ENCODE data around the gene POLR1G. TPM values are rescaled to one million over a fixed set of nuclear protein-coding genes. Genes with fewer than 3 reads are reported as not detected.

Gene POLR1G
- polyA plus RNA-seq, 1 of the 3 experiments (the other 2 are of a cell fraction), result 11.9 TPM

DNA sequence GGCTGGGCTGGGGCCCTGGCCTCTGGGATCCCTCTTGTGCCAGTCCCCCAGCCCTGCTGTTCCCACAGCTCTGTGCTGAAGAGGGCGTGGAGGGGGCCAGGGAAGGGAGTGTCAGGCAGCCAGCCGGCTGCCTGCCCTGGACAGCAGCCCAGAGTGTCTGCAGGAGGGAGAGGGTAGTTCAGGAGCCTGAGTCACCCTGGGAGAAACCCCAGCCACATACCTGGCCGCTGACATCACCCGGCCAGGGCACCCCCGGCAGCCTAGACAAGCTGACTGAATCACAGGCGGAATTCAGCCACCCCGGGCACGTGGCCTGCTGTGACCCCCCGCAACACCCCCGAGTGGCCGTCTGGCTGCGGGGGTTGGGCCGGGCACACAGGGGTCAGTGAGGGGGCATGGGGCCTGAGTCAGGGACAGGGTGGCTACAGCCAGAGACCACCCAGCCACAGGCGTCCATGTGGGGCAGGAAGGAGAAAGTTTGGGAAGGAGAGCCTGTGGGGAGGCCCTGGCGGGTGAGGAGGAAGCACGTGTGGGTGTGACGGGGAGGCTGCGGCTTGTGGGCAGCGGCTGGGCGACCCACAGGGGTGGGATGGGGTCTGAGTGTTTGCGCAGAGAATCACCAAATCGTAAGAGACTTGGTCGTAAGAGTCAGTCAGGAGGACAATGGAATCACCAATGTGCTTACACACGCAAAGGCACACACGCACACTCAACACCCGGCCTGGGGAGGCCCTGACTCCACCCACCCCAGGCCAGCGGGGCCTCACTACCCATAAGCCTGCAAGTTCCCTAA is 49.5 kb downstream of the POLR1G start:
- Histone ChIP-seq H3K4me1 (ENCODE audit: control insufficient read depth in 1 of 2, insufficient read depth in 2 of 2, low read depth in 1 of 2, low read length in 1 of 2) (peaks cover 12 to 17% of the 10 kb centered on the region in 2 experiments; a peak in 2 of 4 replicates), H3K79me2 (ENCODE audit: insufficient read depth) (no peaks in the 10 kb centered on the region), H3K36me3 (replicated peaks in 1 of 2; ENCODE audit: control insufficient read depth in 1 of 2, insufficient read depth in 2 of 2, low read length in 1 of 2) (no peaks in the 10 kb centered on the region), H3K4me2 (peak overlapping the region; percentile 72), H3K9ac (peak overlapping the region; percentile 79), H3K9me3 (no peaks in the 10 kb centered on the region), H2AFZ (ENCODE audit: low read depth) (peak overlapping the region; percentile 60), H3F3A (replicated peaks; ENCODE audit: insufficient read depth) (peaks cover 21% of the 10 kb centered on the region), H3K9me2 (no peaks in the 10 kb centered on the region), H4K20me1 (ENCODE audit: insufficient read depth) (no peaks in the 10 kb centered on the region), H3K27ac (ENCODE audit: low read depth in 2 of 2, low read length in 1 of 2) (peak overlapping the region; percentile 6 to 95; a peak in 3 of 4 replicates), H3K4me3 (ENCODE audit: low read depth in 2 of 2, low read length in 1 of 2) (peak overlapping the region in 1 of 2 experiments; percentile 24; a peak in 1 of 4 replicates), H3K27me3 (ENCODE audit: insufficient read depth) (no peaks in the 10 kb centered on the region)
- WGBS (ENCODE audit: low lambda C conversion rate), result 22% methylated on average over 19 of the region's 27 CpGs
- ChIA-PET POLR2A (interaction anchor here (1.0 kb wide), 1 partner anchor 11 kb away, joined by 5 read pairs; the partner anchor contains the start of gene FOSB), CTCF (interaction anchor here (1.3 to 5.2 kb wide), 5 partner anchors 16 to 30 kb away, joined by 4 to 27 read pairs (median 13); no protein-coding TSS in a partner anchor)
- DNase-seq, result peak; percentile 71
- TF ChIP-seq, protein P1, sequence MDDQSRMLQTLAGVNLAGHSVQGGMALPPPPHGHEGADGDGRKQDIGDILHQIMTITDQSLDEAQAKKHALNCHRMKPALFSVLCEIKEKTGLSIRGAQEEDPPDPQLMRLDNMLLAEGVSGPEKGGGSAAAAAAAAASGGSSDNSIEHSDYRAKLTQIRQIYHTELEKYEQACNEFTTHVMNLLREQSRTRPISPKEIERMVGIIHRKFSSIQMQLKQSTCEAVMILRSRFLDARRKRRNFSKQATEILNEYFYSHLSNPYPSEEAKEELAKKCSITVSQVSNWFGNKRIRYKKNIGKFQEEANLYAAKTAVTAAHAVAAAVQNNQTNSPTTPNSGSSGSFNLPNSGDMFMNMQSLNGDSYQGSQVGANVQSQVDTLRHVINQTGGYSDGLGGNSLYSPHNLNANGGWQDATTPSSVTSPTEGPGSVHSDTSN (IDR thresholded peaks at IDR 0.05), result peak; percentile 89
- TF ChIP-seq SMC3 (IDR thresholded peaks at IDR 0.05; ENCODE audit: low read depth, low read length), result no peak
- TF ChIP-seq, protein P2, sequence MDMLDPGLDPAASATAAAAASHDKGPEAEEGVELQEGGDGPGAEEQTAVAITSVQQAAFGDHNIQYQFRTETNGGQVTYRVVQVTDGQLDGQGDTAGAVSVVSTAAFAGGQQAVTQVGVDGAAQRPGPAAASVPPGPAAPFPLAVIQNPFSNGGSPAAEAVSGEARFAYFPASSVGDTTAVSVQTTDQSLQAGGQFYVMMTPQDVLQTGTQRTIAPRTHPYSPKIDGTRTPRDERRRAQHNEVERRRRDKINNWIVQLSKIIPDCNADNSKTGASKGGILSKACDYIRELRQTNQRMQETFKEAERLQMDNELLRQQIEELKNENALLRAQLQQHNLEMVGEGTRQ (IDR thresholded peaks at IDR 0.05; ENCODE audit: borderline replicate concordance, low read depth, low read length), result no peak
- peak; percentile 88; the same call in 1 of the 2 replicates for TF ChIP-seq MEF2A (IDR thresholded peaks at IDR 0.05; ENCODE audit: borderline replicate concordance, low read depth)
- TF ChIP-seq YY1 (IDR thresholded peaks at IDR 0.05; ENCODE audit: low read depth), result peak; percentile 45; the same call in 1 of the 2 replicates
- TF ChIP-seq, protein P3, sequence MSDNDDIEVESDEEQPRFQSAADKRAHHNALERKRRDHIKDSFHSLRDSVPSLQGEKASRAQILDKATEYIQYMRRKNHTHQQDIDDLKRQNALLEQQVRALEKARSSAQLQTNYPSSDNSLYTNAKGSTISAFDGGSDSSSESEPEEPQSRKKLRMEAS (IDR thresholded peaks at IDR 0.05; ENCODE audit: low read depth), result peak; percentile 96
- peak; percentile 100 for TF ChIP-seq FOSL2 (IDR thresholded peaks at IDR 0.05; ENCODE audit: borderline replicate concordance, low read depth)
- peak; percentile 98 for TF ChIP-seq SIN3A (IDR thresholded peaks at IDR 0.05; ENCODE audit: borderline replicate concordance, low read depth, low read length)
- TF ChIP-seq NFIC (IDR thresholded peaks at IDR 0.05; ENCODE audit: borderline replicate concordance), result peak; percentile 95
- peak; percentile 44 for TF ChIP-seq GABPA (IDR thresholded peaks at IDR 0.05; ENCODE audit: low read depth)
- peak; percentile 95 for TF ChIP-seq TCF12 (IDR thresholded peaks at IDR 0.05)
- TF ChIP-seq, protein P4, sequence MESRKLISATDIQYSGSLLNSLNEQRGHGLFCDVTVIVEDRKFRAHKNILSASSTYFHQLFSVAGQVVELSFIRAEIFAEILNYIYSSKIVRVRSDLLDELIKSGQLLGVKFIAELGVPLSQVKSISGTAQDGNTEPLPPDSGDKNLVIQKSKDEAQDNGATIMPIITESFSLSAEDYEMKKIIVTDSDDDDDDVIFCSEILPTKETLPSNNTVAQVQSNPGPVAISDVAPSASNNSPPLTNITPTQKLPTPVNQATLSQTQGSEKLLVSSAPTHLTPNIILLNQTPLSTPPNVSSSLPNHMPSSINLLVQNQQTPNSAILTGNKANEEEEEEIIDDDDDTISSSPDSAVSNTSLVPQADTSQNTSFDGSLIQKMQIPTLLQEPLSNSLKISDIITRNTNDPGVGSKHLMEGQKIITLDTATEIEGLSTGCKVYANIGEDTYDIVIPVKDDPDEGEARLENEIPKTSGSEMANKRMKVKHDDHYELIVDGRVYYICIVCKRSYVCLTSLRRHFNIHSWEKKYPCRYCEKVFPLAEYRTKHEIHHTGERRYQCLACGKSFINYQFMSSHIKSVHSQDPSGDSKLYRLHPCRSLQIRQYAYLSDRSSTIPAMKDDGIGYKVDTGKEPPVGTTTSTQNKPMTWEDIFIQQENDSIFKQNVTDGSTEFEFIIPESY (IDR thresholded peaks at IDR 0.05; ENCODE audit: borderline replicate concordance, low read depth), result peak; percentile 92
- TF ChIP-seq NRF1 (IDR thresholded peaks at IDR 0.05; ENCODE audit: low read depth, low read length), result no peak
- TF ChIP-seq POLR2AphosphoS5 (IDR thresholded peaks at IDR 0.05; ENCODE audit: low read depth, low read length), result peak; percentile 83; the same call in 1 of the 2 replicates
- 0 out of 2 replicates have a peak, but pooled peaks have one; percentile 43 for TF ChIP-seq ELF1 (IDR thresholded peaks at IDR 0.05)
- TF ChIP-seq RFX5 (IDR thresholded peaks at IDR 0.05; ENCODE audit: low read length), result no peak
- TF ChIP-seq, protein P5, sequence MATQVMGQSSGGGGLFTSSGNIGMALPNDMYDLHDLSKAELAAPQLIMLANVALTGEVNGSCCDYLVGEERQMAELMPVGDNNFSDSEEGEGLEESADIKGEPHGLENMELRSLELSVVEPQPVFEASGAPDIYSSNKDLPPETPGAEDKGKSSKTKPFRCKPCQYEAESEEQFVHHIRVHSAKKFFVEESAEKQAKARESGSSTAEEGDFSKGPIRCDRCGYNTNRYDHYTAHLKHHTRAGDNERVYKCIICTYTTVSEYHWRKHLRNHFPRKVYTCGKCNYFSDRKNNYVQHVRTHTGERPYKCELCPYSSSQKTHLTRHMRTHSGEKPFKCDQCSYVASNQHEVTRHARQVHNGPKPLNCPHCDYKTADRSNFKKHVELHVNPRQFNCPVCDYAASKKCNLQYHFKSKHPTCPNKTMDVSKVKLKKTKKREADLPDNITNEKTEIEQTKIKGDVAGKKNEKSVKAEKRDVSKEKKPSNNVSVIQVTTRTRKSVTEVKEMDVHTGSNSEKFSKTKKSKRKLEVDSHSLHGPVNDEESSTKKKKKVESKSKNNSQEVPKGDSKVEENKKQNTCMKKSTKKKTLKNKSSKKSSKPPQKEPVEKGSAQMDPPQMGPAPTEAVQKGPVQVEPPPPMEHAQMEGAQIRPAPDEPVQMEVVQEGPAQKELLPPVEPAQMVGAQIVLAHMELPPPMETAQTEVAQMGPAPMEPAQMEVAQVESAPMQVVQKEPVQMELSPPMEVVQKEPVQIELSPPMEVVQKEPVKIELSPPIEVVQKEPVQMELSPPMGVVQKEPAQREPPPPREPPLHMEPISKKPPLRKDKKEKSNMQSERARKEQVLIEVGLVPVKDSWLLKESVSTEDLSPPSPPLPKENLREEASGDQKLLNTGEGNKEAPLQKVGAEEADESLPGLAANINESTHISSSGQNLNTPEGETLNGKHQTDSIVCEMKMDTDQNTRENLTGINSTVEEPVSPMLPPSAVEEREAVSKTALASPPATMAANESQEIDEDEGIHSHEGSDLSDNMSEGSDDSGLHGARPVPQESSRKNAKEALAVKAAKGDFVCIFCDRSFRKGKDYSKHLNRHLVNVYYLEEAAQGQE (IDR thresholded peaks at IDR 0.05; ENCODE audit: low read depth, low read length), result peak; percentile 83
- peak; percentile 100 for TF ChIP-seq JUND (IDR thresholded peaks at IDR 0.05)
- TF ChIP-seq RXRA (IDR thresholded peaks at IDR 0.05; ENCODE audit: borderline replicate concordance, low read depth), result peak; percentile 100
- TF ChIP-seq, protein P6, sequence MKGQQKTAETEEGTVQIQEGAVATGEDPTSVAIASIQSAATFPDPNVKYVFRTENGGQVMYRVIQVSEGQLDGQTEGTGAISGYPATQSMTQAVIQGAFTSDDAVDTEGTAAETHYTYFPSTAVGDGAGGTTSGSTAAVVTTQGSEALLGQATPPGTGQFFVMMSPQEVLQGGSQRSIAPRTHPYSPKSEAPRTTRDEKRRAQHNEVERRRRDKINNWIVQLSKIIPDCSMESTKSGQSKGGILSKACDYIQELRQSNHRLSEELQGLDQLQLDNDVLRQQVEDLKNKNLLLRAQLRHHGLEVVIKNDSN (IDR thresholded peaks at IDR 0.05; ENCODE audit: borderline replicate concordance, low read depth), result peak; percentile 91
- no peak; the same call in 1 of the 2 replicates for TF ChIP-seq MXI1 (IDR thresholded peaks at IDR 0.05; ENCODE audit: low read depth, low read length)
- TF ChIP-seq TEAD4 (IDR thresholded peaks at IDR 0.05; ENCODE audit: borderline replicate concordance, insufficient read depth), result peak; percentile 100
- TF ChIP-seq FOXJ3 (CRISPR knock-in tag; IDR thresholded peaks at IDR 0.05), result no peak
- peak in 1 of 2 experiments; percentile 88; a peak in 1 of 4 replicates for TF ChIP-seq EP300 (IDR thresholded peaks at IDR 0.05; ENCODE audit: borderline replicate concordance in 1 of 2, low read depth in 1 of 2, low read length in 1 of 2)
